ENCODE data around the gene UBE2C.

DNA sequence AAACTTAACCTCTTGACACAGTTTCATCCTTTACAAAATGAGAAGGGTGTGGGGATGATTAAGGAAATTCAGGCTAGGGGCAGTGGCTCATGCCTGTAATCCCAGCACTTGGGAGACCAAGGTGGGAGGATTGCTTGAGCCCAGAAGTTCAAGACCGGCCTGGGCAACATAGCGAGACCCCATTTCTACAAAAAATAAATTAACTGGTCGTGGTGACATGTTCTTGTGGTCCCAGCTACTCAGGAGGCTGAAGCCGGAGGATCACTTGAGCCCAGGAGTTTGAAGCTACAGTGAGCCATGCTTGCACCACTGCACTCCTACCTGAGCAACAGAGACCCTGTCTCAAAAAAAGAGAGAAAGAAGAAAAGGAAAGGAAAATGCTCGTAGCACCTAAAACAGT, 54.0 kb downstream of the UBE2C start:
- TF ChIP-seq, protein P1, sequence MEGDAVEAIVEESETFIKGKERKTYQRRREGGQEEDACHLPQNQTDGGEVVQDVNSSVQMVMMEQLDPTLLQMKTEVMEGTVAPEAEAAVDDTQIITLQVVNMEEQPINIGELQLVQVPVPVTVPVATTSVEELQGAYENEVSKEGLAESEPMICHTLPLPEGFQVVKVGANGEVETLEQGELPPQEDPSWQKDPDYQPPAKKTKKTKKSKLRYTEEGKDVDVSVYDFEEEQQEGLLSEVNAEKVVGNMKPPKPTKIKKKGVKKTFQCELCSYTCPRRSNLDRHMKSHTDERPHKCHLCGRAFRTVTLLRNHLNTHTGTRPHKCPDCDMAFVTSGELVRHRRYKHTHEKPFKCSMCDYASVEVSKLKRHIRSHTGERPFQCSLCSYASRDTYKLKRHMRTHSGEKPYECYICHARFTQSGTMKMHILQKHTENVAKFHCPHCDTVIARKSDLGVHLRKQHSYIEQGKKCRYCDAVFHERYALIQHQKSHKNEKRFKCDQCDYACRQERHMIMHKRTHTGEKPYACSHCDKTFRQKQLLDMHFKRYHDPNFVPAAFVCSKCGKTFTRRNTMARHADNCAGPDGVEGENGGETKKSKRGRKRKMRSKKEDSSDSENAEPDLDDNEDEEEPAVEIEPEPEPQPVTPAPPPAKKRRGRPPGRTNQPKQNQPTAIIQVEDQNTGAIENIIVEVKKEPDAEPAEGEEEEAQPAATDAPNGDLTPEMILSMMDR (IDR thresholded peaks at IDR 0.05; ENCODE audit: low read depth, low read length, poor library complexity, severe bottlenecking), result no peak
- TF ChIP-seq EZH2phosphoT487 (IDR thresholded peaks at IDR 0.05; ENCODE audit: borderline replicate concordance, low read length), result no peak

Measured in DOHH2 (cell line).